HFFc6 (cell line): Measurements from ENCODE around the gene PABPN1L. TPM values are rescaled to one million over a fixed set of nuclear protein-coding genes. Genes with fewer than 3 reads are reported as not detected.

Source experiments
- DNase-seq: peaks from one replicate; pipeline ENCODE4 v3.0.0-alpha.2; 2018
- H3K27ac Mint-ChIP-seq: 2 replicates; pipeline ENCODE4 v1.8.0; 2020; ENCODE audit warnings: mild to moderate bottlenecking, mixed read lengths
- H3K27me3 Mint-ChIP-seq: 2 replicates; pipeline ENCODE4 v1.8.0; 2021; ENCODE audit warnings: mild to moderate bottlenecking, moderate library complexity, mixed read lengths; ENCODE audit not compliant: insufficient read depth
- H3K36me3 Mint-ChIP-seq: 2 replicates; pipeline ENCODE4 v1.8.0; 2021; ENCODE audit warnings: low read depth, mixed read lengths
- H3K4me1 Mint-ChIP-seq: 2 replicates; pipeline ENCODE4 v1.8.0; 2020; ENCODE audit warnings: low read depth, mixed read lengths
- H3K4me3 Mint-ChIP-seq: 2 replicates; pipeline ENCODE4 v1.8.0; 2020; ENCODE audit warnings: mild to moderate bottlenecking, moderate library complexity, mixed read lengths
- H3K9me3 Mint-ChIP-seq: 2 replicates; pipeline ENCODE4 v1.8.0; 2020; ENCODE audit warnings: mild to moderate bottlenecking, mixed read lengths
- total RNA-seq, 6 experiments: library from RNA; stranded (reverse); fragmentation: NEBNext Ultra II Directional; extraction: Animal tissue kit (Norgen Biotek cat#: 25700); gene quantifications; 2 replicates in 1 of 6; 3 replicates in 5 of 6; pipeline ENCODE4 v1.2.3, GENCODE V29; 2021
- TF ChIP-seq, protein P1 (sequence below): fragments of 200-600 bp; sonication (generic); IDR thresholded peaks from 2 replicates; pipeline ENCODE4 v1.5.0; 2021; ENCODE audit warnings: antibody characterized with exemption, mild to moderate bottlenecking

The PABPN1L gene
- total RNA-seq, 6 experiments from 2014 or later = not detected

- no peaks in the 10 kb centered on the region for H3K4me1 Mint-ChIP-seq
- TF ChIP-seq, protein P1, sequence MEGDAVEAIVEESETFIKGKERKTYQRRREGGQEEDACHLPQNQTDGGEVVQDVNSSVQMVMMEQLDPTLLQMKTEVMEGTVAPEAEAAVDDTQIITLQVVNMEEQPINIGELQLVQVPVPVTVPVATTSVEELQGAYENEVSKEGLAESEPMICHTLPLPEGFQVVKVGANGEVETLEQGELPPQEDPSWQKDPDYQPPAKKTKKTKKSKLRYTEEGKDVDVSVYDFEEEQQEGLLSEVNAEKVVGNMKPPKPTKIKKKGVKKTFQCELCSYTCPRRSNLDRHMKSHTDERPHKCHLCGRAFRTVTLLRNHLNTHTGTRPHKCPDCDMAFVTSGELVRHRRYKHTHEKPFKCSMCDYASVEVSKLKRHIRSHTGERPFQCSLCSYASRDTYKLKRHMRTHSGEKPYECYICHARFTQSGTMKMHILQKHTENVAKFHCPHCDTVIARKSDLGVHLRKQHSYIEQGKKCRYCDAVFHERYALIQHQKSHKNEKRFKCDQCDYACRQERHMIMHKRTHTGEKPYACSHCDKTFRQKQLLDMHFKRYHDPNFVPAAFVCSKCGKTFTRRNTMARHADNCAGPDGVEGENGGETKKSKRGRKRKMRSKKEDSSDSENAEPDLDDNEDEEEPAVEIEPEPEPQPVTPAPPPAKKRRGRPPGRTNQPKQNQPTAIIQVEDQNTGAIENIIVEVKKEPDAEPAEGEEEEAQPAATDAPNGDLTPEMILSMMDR = no peak
- no peak overlapping the region for H3K4me3 Mint-ChIP-seq
- H3K36me3 Mint-ChIP-seq = no peaks in the 10 kb centered on the region
- no peak for DNase-seq
- H3K9me3 Mint-ChIP-seq = no peaks in the 10 kb centered on the region
- H3K27ac Mint-ChIP-seq = no peak overlapping the region
- peaks cover 20% of the 10 kb centered on the region for H3K27me3 Mint-ChIP-seq
Observed at GRCh38 chr16:88876942-88877526, 10.6 kb upstream of the PABPN1L start.

DNA sequence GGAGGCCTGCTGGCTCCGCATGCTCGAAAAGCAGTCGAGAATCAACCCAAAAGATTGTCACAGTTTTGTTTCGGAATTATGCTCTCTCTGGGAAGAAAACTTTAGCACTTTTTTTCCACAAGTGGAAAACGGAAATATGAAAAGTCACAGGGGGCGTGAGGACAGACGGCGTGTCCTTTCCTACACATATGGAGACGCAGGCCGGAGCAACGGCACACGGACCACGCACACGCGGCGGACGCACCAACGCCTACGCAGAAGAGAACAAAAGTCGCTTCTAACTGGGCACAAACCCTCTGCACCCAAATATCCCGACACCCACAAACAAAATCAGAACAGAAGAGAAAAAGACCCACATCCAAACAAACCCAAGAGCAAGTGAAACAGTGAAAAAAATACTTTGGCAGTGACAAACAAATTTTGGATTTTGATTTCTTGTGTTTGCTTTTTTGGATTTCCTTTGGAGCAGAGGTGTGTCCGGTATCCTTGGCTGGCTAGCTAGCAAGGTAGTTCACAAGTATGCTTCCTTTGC is 9.3 kb upstream of the PABPN1L start:
- H3K27me3 Mint-ChIP-seq = peaks cover 26% of the 10 kb centered on the region
- no peak for DNase-seq
- no peaks in the 10 kb centered on the region for H3K36me3 Mint-ChIP-seq
- no peak overlapping the region for H3K4me3 Mint-ChIP-seq
- no peak overlapping the region for H3K27ac Mint-ChIP-seq
- TF ChIP-seq, protein P1 = no peak
- no peaks in the 10 kb centered on the region for H3K4me1 Mint-ChIP-seq
- H3K9me3 Mint-ChIP-seq = no peaks in the 10 kb centered on the region

- Mint-ChIP-seq H3K4me3 (no peak overlapping the region), H3K9me3 (no peaks in the 10 kb centered on the region), H3K27ac (no peak overlapping the region), H3K36me3 (no peaks in the 10 kb centered on the region), H3K4me1 (no peaks in the 10 kb centered on the region), H3K27me3 (peaks cover 28% of the 10 kb centered on the region)
- no peak for DNase-seq
- TF ChIP-seq, protein P1 = no peak
Observed at GRCh38 chr16:88874938-88875599, 8.6 kb upstream of the PABPN1L start.

- no peaks in the 10 kb centered on the region for H3K4me1 Mint-ChIP-seq
- no peak overlapping the region for H3K27ac Mint-ChIP-seq
- TF ChIP-seq, protein P1 = no peak
Observed at GRCh38 chr16:88872650-88873331, 6.3 kb upstream of the PABPN1L start.

GRCh38 chr16:88871730-88872416 is 5.4 kb upstream of the PABPN1L start:
- DNase-seq = no peak
- Mint-ChIP-seq H3K27me3 (peaks cover 33% of the 10 kb centered on the region), H3K36me3 (no peaks in the 10 kb centered on the region), H3K27ac (no peak overlapping the region), H3K4me1 (no peaks in the 10 kb centered on the region), H3K9me3 (no peaks in the 10 kb centered on the region), H3K4me3 (no peak overlapping the region)
- TF ChIP-seq, protein P1 = no peak

More at GRCh38 chr16:88872650-88873331, 6.3 kb upstream of the PABPN1L start:
- Mint-ChIP-seq H3K9me3 (no peaks in the 10 kb centered on the region), H3K36me3 (no peaks in the 10 kb centered on the region), H3K27me3 (peaks cover 33% of the 10 kb centered on the region), H3K4me3 (no peak overlapping the region)
- DNase-seq = no peak
